ENCODE results near the gene TOX2.
A peak's percentile ranks its signal among the peaks of the same experiment; 100 is the strongest.

The TOX2 gene

DNA sequence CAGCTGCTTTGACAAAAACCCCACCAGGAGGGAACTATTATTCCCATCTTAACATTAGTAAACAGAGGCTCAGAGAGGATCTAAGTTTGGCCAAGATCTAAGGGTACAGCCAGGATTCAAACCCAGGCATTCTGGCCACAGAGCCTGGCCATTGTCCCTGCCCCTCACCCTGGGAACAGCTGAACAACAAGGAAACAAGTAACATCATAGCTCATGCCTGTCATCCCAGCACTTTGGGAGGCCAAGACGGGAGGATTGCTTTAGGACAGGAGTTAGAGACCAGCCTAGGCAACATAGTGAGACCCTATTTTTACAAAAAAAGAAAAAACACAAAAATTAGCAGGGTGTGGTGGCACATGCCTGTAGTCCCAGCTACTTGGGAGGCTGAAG, 27.5 kb downstream of the TOX2 start:
- no peaks in the 10 kb centered on the region for H3K9me3 ChIP-seq (ENCODE audit: control insufficient read depth in 1 of 2, low read length in 2 of 2)
- no peaks in the 10 kb centered on the region for H3K36me3 ChIP-seq (ENCODE audit: control insufficient read depth in 1 of 2, insufficient read depth in 2 of 2, low read length in 2 of 2)
- peak overlapping the region; percentile 42 for H3K27ac ChIP-seq (ENCODE audit: low read length)
- no peak overlapping the region for H3K4me3 ChIP-seq (ENCODE audit: low read depth in 1 of 2, low read length in 2 of 2)
- H3K4me1 ChIP-seq (ENCODE audit: control insufficient read depth in 1 of 2, insufficient read depth in 2 of 2, low read length in 2 of 2) = peaks cover 16 to 24% of the 10 kb centered on the region in 2 donors
- H3K27me3 ChIP-seq (ENCODE audit: low read depth, low read length) = no peaks in the 10 kb centered on the region

DNA sequence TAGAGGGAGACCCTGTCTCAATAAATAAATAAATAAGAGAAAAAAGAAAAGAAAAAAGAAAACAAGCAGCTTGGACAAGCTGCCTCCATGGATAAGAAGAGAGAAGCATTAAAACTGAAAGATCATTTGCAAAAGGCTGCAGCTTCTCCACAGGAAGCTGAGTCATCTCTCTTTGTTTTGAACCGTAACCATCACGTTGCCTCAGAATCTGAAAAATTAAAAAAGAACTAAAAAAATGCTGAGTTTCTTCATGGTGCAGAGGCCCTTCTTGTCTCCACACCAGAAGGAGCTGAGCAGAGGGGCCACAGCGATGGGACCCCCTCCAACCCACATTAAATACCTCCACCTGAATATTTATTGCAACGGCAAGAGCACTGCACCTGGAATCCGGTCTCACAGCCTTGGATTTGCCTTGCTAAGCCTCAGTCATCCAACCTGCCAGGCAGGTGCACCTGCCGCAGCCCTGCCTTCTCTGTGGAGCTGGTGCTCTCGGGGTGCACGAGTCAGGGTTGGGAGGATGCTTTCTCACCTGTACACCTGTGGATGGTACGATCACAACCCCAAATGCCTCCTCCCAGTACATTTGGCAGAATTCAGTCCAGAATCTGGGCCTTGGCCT, 28.1 kb downstream of the TOX2 start:
- H3K4me1 ChIP-seq (ENCODE audit: control insufficient read depth in 1 of 2, insufficient read depth in 2 of 2, low read length in 2 of 2) = peaks cover 16 to 24% of the 10 kb centered on the region in 2 donors
- H3K36me3 ChIP-seq (ENCODE audit: control insufficient read depth in 1 of 2, insufficient read depth in 2 of 2, low read length in 2 of 2) = no peaks in the 10 kb centered on the region
- no peaks in the 10 kb centered on the region for H3K9me3 ChIP-seq (ENCODE audit: control insufficient read depth in 1 of 2, low read length in 2 of 2)
- H3K27me3 ChIP-seq (ENCODE audit: low read depth, low read length) = no peaks in the 10 kb centered on the region
- H3K4me3 ChIP-seq (ENCODE audit: low read depth in 1 of 2, low read length in 2 of 2) = peak overlapping the region in 1 of 2 donors; percentile 7
- no peak overlapping the region for H3K27ac ChIP-seq (ENCODE audit: low read length)

DNA sequence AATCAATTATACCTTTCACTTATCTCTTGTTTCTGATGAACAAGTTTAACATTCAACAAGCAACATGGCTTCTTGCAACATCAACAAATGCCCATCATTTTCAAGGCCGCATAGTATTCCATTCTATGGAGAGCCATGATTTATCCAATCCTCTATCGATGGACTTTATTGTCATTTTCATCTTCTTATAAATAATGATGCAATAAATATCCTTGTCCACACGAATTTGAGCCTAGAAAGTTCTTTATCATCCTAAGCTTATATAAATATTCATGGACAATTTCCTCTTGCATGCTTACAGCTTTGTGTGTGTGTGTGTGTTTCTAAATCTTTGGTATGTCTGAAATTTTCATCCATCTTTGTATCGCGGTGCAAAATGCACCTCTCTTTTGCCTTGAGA, 29.1 kb downstream of the TOX2 start:
- peaks cover 16 to 18% of the 10 kb centered on the region in 2 donors for H3K4me1 ChIP-seq (ENCODE audit: control insufficient read depth in 1 of 2, insufficient read depth in 2 of 2, low read length in 2 of 2)

DNA sequence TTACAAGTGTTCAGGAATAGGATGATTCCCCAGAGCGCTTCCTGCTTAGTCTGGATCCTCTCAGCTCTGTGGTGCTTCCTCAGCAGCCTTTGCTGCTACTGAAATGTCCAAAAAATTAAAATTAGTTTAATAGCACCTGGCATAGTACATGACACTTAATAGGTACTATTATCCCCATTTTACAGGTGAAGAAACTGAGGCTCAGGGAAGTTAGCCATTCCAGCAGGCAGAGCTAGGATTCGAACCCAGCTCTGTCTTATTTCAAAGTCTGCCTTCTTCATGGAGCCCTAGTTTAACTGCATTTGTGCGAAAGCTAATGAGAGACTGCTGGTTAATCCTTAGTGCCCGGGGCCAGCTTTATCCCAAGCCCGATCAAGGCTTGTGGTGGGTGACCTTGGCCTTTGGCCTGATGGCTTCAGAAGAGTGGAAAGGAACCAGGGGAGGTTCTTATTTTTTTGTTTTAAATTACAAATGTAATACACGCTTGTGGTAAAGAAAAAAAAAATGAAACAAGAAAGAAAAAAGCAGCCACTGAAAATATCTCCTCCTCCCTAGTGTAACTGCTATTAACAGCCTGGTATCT, 30.1 kb downstream of the TOX2 start:
- Histone ChIP-seq H3K9me3 (ENCODE audit: control insufficient read depth in 1 of 2, low read length in 2 of 2) (no peaks in the 10 kb centered on the region), H3K27me3 (ENCODE audit: low read depth, low read length) (no peaks in the 10 kb centered on the region), H3K4me1 (ENCODE audit: control insufficient read depth in 1 of 2, insufficient read depth in 2 of 2, low read length in 2 of 2) (peaks cover 7 to 12% of the 10 kb centered on the region in 2 donors), H3K27ac (ENCODE audit: low read length) (no peak overlapping the region), H3K36me3 (ENCODE audit: control insufficient read depth in 1 of 2, insufficient read depth in 2 of 2, low read length in 2 of 2) (no peaks in the 10 kb centered on the region), H3K4me3 (ENCODE audit: low read depth in 1 of 2, low read length in 2 of 2) (no peak overlapping the region)

More for the DNA sequence above, 29.1 kb downstream of the TOX2 start:
- no peak overlapping the region for H3K4me3 ChIP-seq (ENCODE audit: low read depth in 1 of 2, low read length in 2 of 2)
- H3K27ac ChIP-seq (ENCODE audit: low read length) = no peak overlapping the region
- no peaks in the 10 kb centered on the region for H3K9me3 ChIP-seq (ENCODE audit: control insufficient read depth in 1 of 2, low read length in 2 of 2)
- no peaks in the 10 kb centered on the region for H3K27me3 ChIP-seq (ENCODE audit: low read depth, low read length)
- no peaks in the 10 kb centered on the region for H3K36me3 ChIP-seq (ENCODE audit: control insufficient read depth in 1 of 2, insufficient read depth in 2 of 2, low read length in 2 of 2)

DNA sequence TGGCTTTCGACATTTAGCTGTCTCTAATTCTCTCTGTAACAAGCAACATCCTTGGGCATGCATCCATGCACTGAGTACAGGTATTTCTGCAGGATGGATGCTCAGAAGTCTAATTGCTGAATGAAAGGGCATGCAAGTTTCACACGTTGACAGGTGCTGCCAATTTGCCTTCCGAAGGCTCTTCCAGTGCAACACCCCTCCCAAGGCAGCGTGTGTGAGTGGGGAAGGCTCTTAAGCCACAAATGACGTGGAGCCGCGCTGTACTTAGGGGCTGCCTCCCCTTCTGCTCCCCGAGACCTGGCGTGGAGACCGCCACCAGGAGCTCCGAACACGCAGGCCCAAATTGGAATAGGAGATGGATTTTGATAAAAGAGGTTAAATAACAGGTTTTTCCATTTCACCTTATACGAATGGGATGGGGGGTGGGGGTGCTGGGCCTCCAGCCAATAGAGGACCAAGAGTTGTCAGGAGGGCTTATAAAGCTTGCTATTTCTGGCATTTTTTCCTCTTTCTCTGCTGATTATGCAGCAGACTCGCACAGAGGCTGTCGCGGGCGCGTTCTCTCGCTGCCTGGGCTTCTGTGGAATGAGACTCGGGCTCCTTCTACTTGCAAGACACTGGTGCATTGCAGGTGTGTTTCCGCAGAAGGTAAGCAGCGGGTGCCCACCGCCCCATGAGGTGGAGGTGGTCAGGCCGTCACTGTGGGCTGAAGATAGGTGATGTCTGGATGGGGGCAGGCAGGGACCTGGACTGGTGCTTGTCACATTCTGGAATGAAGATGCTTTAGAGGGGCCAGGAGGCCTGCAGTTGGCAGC, 30.9 kb downstream of the TOX2 start:
- Histone ChIP-seq H3K36me3 (ENCODE audit: control insufficient read depth in 1 of 2, insufficient read depth in 2 of 2, low read length in 2 of 2) (no peaks in the 10 kb centered on the region), H3K4me1 (ENCODE audit: control insufficient read depth in 1 of 2, insufficient read depth in 2 of 2, low read length in 2 of 2) (peaks cover 5 to 12% of the 10 kb centered on the region in 2 donors), H3K9me3 (ENCODE audit: control insufficient read depth in 1 of 2, low read length in 2 of 2) (no peaks in the 10 kb centered on the region), H3K27me3 (ENCODE audit: low read depth, low read length) (no peaks in the 10 kb centered on the region), H3K27ac (ENCODE audit: low read length) (no peak overlapping the region), H3K4me3 (ENCODE audit: low read depth in 1 of 2, low read length in 2 of 2) (no peak overlapping the region)

DNA sequence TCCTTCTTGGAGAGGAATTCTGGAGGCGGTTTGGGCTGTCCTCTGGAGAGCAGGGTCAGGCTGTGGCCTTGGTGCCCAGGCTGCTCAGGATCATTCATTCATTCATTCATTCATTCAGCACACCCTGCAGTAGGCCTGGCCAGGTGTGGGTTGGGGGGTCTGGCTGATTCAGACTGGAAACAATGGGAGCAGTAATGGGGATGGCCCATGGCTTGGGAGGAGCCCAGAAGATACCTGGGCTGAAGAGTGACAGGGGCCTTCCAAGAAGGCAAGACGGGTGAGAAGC, 31.5 kb downstream of the TOX2 start:
- Histone ChIP-seq H3K27me3 (ENCODE audit: low read depth, low read length) (no peaks in the 10 kb centered on the region), H3K36me3 (ENCODE audit: control insufficient read depth in 1 of 2, insufficient read depth in 2 of 2, low read length in 2 of 2) (no peaks in the 10 kb centered on the region), H3K4me3 (ENCODE audit: low read depth in 1 of 2, low read length in 2 of 2) (no peak overlapping the region), H3K9me3 (ENCODE audit: control insufficient read depth in 1 of 2, low read length in 2 of 2) (no peaks in the 10 kb centered on the region), H3K4me1 (ENCODE audit: control insufficient read depth in 1 of 2, insufficient read depth in 2 of 2, low read length in 2 of 2) (peaks cover 5 to 12% of the 10 kb centered on the region in 2 donors), H3K27ac (ENCODE audit: low read length) (no peak overlapping the region)

DNA sequence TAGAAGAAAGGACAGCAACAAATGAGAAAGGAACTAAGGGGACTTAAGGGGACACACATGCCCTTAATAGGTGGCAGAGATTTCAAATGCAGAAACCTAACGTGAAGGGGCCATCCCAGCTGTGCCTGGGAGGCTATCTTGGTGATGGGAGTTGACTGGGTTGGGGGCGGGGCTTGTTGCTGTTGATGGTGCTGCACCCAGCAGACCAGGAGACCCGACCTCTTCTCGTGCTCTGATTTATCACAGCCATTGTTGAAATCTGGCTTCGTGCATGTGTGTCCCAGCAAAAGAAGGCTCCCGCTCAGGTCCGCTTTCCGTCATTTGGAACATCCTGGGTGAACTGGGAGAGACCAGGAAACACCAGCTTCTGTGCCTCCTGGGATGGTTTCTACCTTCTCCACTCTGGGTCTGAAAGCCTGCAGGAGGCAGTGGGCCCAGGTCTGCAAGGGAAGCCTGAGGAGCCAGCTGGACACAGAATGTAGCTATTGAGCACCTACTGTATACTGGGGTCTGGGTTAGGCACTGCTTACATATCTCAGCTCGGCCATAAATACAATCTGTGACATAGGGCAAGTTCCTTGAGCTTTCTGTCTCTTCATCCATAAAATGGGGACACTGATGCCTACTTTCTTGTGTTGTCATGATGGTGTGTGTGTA, 32.1 kb downstream of the TOX2 start:
- peaks cover 5 to 12% of the 10 kb centered on the region in 2 donors for H3K4me1 ChIP-seq (ENCODE audit: control insufficient read depth in 1 of 2, insufficient read depth in 2 of 2, low read length in 2 of 2)
- no peaks in the 10 kb centered on the region for H3K27me3 ChIP-seq (ENCODE audit: low read depth, low read length)
- no peak overlapping the region for H3K4me3 ChIP-seq (ENCODE audit: low read depth in 1 of 2, low read length in 2 of 2)
- no peaks in the 10 kb centered on the region for H3K36me3 ChIP-seq (ENCODE audit: control insufficient read depth in 1 of 2, insufficient read depth in 2 of 2, low read length in 2 of 2)
- H3K27ac ChIP-seq (ENCODE audit: low read length) = no peak overlapping the region
- no peaks in the 10 kb centered on the region for H3K9me3 ChIP-seq (ENCODE audit: control insufficient read depth in 1 of 2, low read length in 2 of 2)

DNA sequence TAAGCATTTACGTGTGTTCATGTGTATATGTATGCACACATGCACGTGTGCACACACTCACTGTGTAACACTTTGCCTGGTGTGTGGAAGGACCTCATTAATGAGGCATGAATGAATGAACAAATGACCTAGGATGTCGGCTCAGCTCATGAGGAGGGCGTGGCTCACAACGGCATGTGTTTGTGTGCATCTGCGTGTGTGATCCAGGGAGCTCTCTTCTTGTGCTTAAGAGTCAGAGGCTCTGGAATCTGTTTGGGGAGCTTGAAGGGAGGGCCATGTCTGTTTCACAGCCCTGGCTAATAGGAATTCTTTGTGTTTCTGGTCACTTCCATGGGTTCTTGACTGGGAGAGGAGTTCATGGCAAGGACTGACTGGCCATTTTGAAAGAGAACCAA, 32.7 kb downstream of the TOX2 start:
- Histone ChIP-seq H3K4me3 (ENCODE audit: low read depth in 1 of 2, low read length in 2 of 2) (no peak overlapping the region), H3K4me1 (ENCODE audit: control insufficient read depth in 1 of 2, insufficient read depth in 2 of 2, low read length in 2 of 2) (peaks cover 5 to 12% of the 10 kb centered on the region in 2 donors), H3K9me3 (ENCODE audit: control insufficient read depth in 1 of 2, low read length in 2 of 2) (no peaks in the 10 kb centered on the region), H3K36me3 (ENCODE audit: control insufficient read depth in 1 of 2, insufficient read depth in 2 of 2, low read length in 2 of 2) (no peaks in the 10 kb centered on the region), H3K27ac (ENCODE audit: low read length) (no peak overlapping the region), H3K27me3 (ENCODE audit: low read depth, low read length) (no peaks in the 10 kb centered on the region)

DNA sequence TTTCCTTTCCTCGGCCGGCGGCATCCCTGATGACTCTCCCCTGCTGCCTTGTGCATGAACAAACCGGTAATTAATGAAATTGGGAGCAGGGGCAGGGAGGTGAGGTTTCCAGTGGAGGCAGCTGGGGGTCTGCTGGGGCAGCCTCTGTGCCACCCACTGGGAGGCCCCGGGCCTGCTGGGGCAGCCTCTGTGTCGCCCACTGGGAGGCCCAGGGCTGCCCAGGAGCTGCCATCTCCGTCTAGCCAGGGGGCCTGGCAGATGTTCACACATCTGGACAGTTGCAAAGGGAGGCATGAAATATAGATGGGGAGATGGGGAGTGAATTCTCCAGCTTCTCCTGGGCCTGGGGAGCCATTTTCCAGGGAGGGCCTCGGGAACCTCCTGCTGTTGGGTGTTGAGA, 33.8 kb downstream of the TOX2 start:
- Histone ChIP-seq H3K27ac (ENCODE audit: low read length) (no peak overlapping the region), H3K36me3 (ENCODE audit: control insufficient read depth in 1 of 2, insufficient read depth in 2 of 2, low read length in 2 of 2) (no peaks in the 10 kb centered on the region), H3K4me3 (ENCODE audit: low read depth in 1 of 2, low read length in 2 of 2) (no peak overlapping the region), H3K4me1 (ENCODE audit: control insufficient read depth in 1 of 2, insufficient read depth in 2 of 2, low read length in 2 of 2) (peaks cover 0 to 6% of the 10 kb centered on the region in 2 donors), H3K9me3 (ENCODE audit: control insufficient read depth in 1 of 2, low read length in 2 of 2) (no peaks in the 10 kb centered on the region), H3K27me3 (ENCODE audit: low read depth, low read length) (no peaks in the 10 kb centered on the region)

DNA sequence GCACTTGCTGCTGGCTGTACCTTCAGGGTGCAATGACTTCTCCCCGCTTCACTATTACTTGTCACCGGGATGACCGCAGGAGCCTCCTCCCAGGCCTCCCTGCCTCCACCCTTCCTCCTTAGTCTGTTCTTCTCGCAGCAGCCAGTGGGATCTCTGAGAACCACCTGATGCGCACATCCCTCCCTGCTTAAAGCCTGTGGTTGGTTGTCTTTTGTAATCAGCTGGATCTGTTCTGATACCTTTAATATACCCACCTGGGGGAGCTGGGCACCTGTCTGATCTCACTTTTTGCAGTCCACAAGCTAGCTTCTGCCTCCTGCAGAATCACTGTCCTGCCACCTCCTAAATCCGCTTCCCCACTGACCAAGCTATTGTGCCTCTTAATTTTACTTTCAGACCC, 34.6 kb downstream of the TOX2 start:
- no peak overlapping the region for H3K27ac ChIP-seq (ENCODE audit: low read length)
- no peaks in the 10 kb centered on the region for H3K9me3 ChIP-seq (ENCODE audit: control insufficient read depth in 1 of 2, low read length in 2 of 2)
- H3K27me3 ChIP-seq (ENCODE audit: low read depth, low read length) = no peaks in the 10 kb centered on the region
- no peaks in the 10 kb centered on the region for H3K36me3 ChIP-seq (ENCODE audit: control insufficient read depth in 1 of 2, insufficient read depth in 2 of 2, low read length in 2 of 2)
- H3K4me1 ChIP-seq (ENCODE audit: control insufficient read depth in 1 of 2, insufficient read depth in 2 of 2, low read length in 2 of 2) = peaks cover 0 to 6% of the 10 kb centered on the region in 2 donors
- no peak overlapping the region for H3K4me3 ChIP-seq (ENCODE audit: low read depth in 1 of 2, low read length in 2 of 2)
